OCI-LY1 (cell line): ENCODE results near the gene RERE.

Experiments used
- CTCF ChIP-seq: fragments of 200-600 bp; sonication (generic), shearing (Covaris generic); IDR thresholded peaks from 2 replicates; pipeline ENCODE4 v1.5.1; 2017; ENCODE audit warnings: mild to moderate bottlenecking, antibody characterized with exemption, low read length, moderate library complexity, mixed read lengths
- EZH2 ChIP-seq: fragments of 200-600 bp; sonication (generic), shearing (Covaris generic); IDR thresholded peaks from 2 replicates; pipeline ENCODE4 v1.8.0; 2017; ENCODE audit warnings: borderline replicate concordance, mixed run types, mild to moderate bottlenecking, antibody characterized with exemption, low read length, moderate library complexity, mixed read lengths

- TF ChIP-seq EZH2 (no peak), CTCF (no peak)
These were observed 434.6 kb downstream of the RERE start for GRCh38 chr1:8382608-8383505.
